ENCODE results near the gene SHISA2.

Gene SHISA2

DNA sequence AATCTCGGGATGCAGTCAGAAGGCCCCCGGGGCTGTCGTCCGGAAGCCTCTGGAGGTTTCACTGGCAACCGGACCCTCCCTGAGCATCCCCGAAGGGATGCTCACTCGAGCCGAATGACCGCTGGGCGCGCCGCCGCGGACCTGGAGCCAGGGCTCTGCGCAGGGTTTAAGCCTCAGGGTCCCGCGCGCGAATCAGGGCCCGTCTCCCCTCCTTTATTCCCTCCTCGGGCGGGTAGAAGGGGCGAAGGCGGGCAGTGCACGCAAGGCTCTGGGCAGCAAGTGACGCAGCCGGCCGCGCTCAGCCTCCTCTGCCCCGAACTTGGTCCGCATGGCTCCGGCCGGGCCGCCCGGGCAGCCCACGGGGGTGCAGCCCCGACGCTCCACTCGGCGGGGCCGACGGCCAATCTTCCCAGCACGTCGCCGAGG, 572 bp downstream of the SHISA2 start:
- H3K36me3 ChIP-seq = peaks cover 6% of the 10 kb centered on the region
- peak overlapping the region; percentile 73 for H3K4me3 ChIP-seq
- TF ChIP-seq Cebpa-rat (IDR thresholded peaks at IDR 0.05) = no peak
- peak overlapping the region; percentile 68 for H3K9ac ChIP-seq
- H3K27ac ChIP-seq = peak overlapping the region; percentile 33; the same call in 1 of the 2 replicates
- H3K9me3 ChIP-seq = peaks cover 24% of the 10 kb centered on the region
- H3K27me3 ChIP-seq = peaks cover 29% of the 10 kb centered on the region
- peaks cover 38% of the 10 kb centered on the region for H4K20me1 ChIP-seq
- peak overlapping the region; percentile 78 for H3K4me2 ChIP-seq
- peaks cover 41% of the 10 kb centered on the region for H3K4me1 ChIP-seq

DNA sequence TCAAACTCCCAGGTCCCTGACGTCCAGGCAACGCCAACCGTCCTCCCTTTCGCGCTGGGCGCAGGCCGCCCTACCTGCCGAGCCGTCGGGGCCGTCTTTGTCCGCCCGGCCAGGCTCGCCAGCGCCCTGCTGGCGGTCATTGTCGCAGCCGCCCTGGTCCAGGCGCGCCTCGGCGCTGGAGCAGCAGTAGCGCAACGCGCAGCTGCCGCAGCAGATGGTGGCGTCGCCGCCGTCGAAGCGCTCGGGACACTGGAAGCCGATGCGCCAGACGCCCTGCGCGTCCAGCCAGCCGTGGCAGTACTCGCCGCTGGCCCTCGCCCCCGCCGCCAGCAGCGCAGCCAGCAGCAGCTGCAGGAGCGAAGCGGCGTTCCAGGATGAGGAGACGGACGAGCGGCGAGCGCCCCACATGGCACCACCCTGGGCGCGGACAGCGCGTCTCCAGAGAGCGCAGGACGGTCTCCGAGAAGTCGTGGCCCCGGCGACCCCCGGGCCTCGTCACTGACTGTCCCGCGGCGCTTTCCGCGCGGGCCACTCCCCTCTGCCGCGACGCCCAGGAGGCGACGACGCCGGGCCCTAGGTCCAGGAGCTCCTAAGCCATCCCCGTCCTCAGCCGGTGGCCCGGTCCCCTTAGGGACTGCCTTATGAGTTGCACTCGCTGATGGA, 1.1 kb downstream of the SHISA2 start:
- Histone ChIP-seq H3K9me3 (peaks cover 24% of the 10 kb centered on the region), H3K9ac (peak overlapping the region; percentile 68), H3K4me3 (peak overlapping the region; percentile 73), H3K4me1 (peaks cover 41% of the 10 kb centered on the region), H3K36me3 (peaks cover 7% of the 10 kb centered on the region), H3K4me2 (peak overlapping the region; percentile 78), H4K20me1 (peaks cover 39% of the 10 kb centered on the region), H3K27ac (no peak overlapping the region), H3K27me3 (peaks cover 29% of the 10 kb centered on the region)
- no peak for TF ChIP-seq Cebpa-rat (IDR thresholded peaks at IDR 0.05)

DNA sequence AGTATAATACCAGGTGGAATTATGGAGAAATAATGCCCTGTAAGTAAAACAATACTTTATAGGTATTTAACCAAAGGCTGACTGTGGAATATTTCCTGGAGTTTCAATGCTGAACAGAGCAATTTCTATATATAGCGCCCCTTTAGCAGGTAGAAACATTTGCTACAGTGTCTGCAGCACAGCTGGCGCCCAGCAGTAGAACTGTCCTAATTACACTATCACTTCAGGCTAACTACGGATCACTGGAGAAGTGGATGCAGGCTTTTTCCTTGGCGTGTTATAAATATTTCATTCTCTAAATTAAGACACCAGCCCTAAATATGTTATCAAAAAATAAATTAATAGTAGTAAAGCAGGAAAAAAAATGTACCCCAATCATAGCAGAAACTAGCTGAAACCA, 3.1 kb downstream of the SHISA2 start:
- peaks cover 29% of the 10 kb centered on the region for H3K27me3 ChIP-seq
- peaks cover 7% of the 10 kb centered on the region for H3K36me3 ChIP-seq
- no peak overlapping the region for H3K9ac ChIP-seq
- H4K20me1 ChIP-seq = peaks cover 39% of the 10 kb centered on the region
- H3K4me2 ChIP-seq = peak overlapping the region; percentile 78
- TF ChIP-seq Cebpa-rat (IDR thresholded peaks at IDR 0.05) = no peak
- H3K4me3 ChIP-seq = peak overlapping the region; percentile 73; the same call in 1 of the 2 replicates
- no peak overlapping the region for H3K27ac ChIP-seq
- H3K4me1 ChIP-seq = peaks cover 41% of the 10 kb centered on the region
- peaks cover 24% of the 10 kb centered on the region for H3K9me3 ChIP-seq

DNA sequence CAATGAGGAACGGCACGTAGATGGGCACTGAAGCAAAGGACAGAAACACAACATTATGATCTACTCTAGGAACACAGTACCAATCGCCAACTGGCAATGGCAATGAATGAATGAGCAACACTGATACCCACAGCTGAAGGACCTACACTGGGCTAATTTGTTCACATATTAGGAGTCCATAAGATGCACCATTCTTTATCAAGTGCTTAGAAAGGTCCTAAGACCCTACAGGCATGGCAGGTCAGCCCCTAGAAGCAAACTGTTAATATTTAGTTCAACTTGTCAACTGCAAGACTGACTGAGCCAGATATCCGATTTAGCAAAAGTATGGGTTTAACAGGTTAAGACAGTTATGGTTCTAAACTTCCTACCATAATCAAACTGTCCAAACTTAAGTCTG, 4.8 kb downstream of the SHISA2 start:
- Histone ChIP-seq H4K20me1 (peaks cover 39% of the 10 kb centered on the region), H3K9ac (no peak overlapping the region), H3K9me3 (peaks cover 22% of the 10 kb centered on the region), H3K4me3 (no peak overlapping the region), H3K27ac (no peak overlapping the region), H3K4me2 (no peak overlapping the region), H3K4me1 (peaks cover 28% of the 10 kb centered on the region), H3K36me3 (peaks cover 7% of the 10 kb centered on the region), H3K27me3 (peaks cover 29% of the 10 kb centered on the region)
- TF ChIP-seq Cebpa-rat (IDR thresholded peaks at IDR 0.05) = no peak

DNA sequence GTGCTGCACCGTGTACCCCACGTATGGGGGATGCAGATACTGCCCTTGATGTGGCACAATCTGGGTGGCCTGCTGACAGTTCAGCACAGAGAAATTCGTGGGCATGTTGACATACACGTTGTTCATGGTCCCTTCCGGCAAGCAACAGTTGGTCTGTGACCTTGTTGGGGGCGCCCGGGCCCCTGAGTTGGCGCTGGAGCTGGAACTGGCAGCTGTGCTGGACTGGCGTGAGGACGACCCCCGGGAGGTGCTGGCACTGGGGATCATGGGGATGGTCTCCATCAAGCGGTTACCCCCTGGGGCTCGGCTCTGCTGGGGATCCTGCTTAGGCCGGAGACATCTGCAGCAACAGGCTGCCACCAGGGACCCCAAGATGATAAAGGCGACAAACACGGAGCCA, 5.2 kb downstream of the SHISA2 start:
- Histone ChIP-seq H3K4me3 (no peak overlapping the region), H3K4me2 (no peak overlapping the region), H3K27ac (no peak overlapping the region), H3K4me1 (peaks cover 27% of the 10 kb centered on the region), H3K9me3 (peaks cover 18% of the 10 kb centered on the region), H3K27me3 (peaks cover 29% of the 10 kb centered on the region), H3K9ac (no peak overlapping the region), H3K36me3 (peaks cover 7% of the 10 kb centered on the region), H4K20me1 (peaks cover 39% of the 10 kb centered on the region)
- no peak for TF ChIP-seq Cebpa-rat (IDR thresholded peaks at IDR 0.05)

DNA sequence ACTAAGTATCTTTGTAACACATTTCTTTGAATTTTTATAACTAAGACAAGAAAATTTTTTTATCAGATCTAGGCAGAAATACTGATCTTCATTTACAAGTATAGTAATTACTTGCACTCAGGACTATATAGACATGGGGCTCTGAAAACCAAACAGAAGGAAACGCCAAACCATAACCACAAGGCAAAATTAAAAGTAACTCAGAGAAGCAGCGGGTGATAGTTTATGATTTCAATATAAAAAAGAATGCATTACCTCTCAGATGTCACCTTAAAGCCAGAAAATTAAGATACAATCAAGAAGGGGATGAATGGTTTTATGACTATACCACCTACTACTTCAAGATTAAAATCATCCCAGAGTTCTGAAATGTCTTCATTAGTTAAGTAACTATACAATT, 6.7 kb downstream of the SHISA2 start:
- no peak for TF ChIP-seq Cebpa-rat (IDR thresholded peaks at IDR 0.05)
- H3K27me3 ChIP-seq = peaks cover 15% of the 10 kb centered on the region; the same call in 1 of the 2 replicates
- no peak overlapping the region for H3K4me3 ChIP-seq
- H3K4me2 ChIP-seq = no peak overlapping the region
- H3K9me3 ChIP-seq = peaks cover 3% of the 10 kb centered on the region
- peaks cover 18% of the 10 kb centered on the region for H3K4me1 ChIP-seq
- H4K20me1 ChIP-seq = peaks cover 26% of the 10 kb centered on the region
- H3K9ac ChIP-seq = no peak overlapping the region
- H3K27ac ChIP-seq = no peak overlapping the region
- H3K36me3 ChIP-seq = peaks cover 7% of the 10 kb centered on the region

DNA sequence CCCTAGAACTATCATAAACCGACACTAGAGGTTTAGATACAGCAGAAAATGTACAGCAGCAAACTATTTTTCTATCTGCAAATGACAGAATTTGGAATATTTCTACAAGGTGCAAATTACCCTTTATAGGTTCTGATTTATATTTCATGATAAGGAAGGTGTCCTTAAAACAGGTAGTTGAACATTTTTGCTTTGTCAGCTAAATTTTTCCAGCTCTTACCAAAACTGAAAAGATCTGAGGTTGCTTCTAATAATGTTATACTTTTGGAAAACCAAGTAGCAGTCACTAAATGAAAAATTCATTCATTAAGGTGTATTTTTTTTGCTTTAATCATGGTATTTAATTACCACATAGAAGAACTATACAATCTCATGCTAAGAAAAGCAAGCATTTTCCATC, 9.0 kb downstream of the SHISA2 start:
- Histone ChIP-seq H3K4me2 (no peak overlapping the region), H3K9ac (no peak overlapping the region), H3K36me3 (peaks cover 7% of the 10 kb centered on the region), H4K20me1 (peaks cover 7% of the 10 kb centered on the region; the same call in 1 of the 2 replicates), H3K27ac (no peak overlapping the region), H3K4me3 (no peak overlapping the region), H3K4me1 (peaks cover 3% of the 10 kb centered on the region; the same call in 1 of the 2 replicates), H3K9me3 (no peaks in the 10 kb centered on the region), H3K27me3 (no peaks in the 10 kb centered on the region)
- no peak for TF ChIP-seq Cebpa-rat (IDR thresholded peaks at IDR 0.05)

DNA sequence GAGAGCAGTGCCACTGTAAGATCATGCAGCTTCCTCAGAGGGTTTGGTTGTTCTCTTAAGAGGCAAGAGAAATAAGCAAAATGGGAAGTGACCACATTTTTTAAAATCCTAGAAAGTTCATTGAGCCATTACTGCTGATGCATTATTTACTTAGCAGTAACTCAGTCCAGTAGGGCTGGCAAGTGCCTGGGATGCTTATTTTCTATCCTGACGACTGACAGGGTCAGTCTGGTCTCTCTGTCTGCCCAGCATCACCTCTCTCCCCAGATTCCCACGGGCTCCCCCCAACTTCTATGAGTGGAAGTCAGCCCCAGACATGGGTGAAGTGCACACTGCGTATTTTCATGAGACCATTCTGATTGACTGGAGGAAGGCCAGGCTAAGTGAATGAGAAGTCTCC, 10.4 kb downstream of the SHISA2 start:
- Histone ChIP-seq H3K4me3 (no peak overlapping the region), H3K36me3 (peaks cover 3% of the 10 kb centered on the region), H3K4me2 (no peak overlapping the region), H3K27me3 (no peaks in the 10 kb centered on the region), H4K20me1 (peaks cover 2% of the 10 kb centered on the region; the same call in 1 of the 2 replicates), H3K4me1 (no peaks in the 10 kb centered on the region), H3K27ac (no peak overlapping the region), H3K9ac (no peak overlapping the region), H3K9me3 (no peaks in the 10 kb centered on the region)
- no peak for TF ChIP-seq Cebpa-rat (IDR thresholded peaks at IDR 0.05)

DNA sequence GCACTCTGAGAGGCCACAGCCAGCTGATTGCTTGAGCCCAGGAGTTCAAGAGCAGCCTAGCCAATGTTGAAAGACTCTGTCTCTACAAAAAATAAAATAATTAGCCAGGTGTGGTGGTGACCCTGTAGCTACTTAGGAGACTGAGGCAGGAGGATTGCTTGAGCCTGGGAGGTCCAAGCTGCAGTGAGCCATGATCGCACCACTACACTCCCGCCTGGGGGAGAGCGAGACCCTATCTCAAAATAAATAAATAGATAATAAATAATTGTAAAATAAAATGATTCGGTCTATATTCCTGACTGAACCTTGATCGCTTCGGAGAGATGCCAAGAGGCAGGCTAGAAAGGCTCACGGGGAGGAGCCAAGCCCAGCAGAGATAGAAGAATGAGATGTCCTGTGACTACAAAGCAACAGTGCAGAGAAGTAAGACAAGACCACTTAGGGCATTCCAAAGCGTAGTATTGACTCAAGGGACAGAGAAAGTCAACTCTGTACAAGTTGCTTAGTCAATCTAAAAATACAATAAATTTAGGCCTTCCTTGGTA, 12.8 kb downstream of the SHISA2 start:
- no peaks in the 10 kb centered on the region for H3K4me1 ChIP-seq
- no peak overlapping the region for H3K4me2 ChIP-seq
- no peak overlapping the region for H3K27ac ChIP-seq
- no peaks in the 10 kb centered on the region for H4K20me1 ChIP-seq
- no peaks in the 10 kb centered on the region for H3K9me3 ChIP-seq
- no peak for TF ChIP-seq Cebpa-rat (IDR thresholded peaks at IDR 0.05)
- no peaks in the 10 kb centered on the region for H3K36me3 ChIP-seq
- H3K27me3 ChIP-seq = no peaks in the 10 kb centered on the region
- no peak overlapping the region for H3K9ac ChIP-seq
- no peak overlapping the region for H3K4me3 ChIP-seq

DNA sequence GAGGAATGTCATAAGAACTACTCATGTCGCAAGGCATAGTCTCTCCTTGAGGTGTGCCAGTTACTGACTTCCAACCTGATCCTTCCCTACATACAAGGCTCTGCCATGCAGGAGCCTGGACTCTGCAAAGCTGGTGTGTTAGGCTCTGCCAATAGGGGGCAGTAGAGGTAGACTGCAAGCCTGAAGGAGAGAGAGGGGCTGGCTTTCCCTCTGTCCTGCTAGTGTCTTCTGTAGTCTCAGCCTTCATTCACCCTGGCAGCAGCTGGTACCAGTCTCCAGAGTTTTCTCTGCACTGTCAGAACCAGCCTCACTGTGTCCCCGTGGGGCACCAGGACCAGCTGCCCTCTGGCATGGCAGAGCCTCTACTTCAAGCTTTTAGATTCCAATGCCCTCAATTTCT, 14.5 kb downstream of the SHISA2 start:
- no peak overlapping the region for H3K4me2 ChIP-seq
- no peaks in the 10 kb centered on the region for H3K4me1 ChIP-seq
- no peak overlapping the region for H3K4me3 ChIP-seq
- peaks cover under 1% of the 10 kb centered on the region; the same call in 1 of the 2 replicates for H3K9me3 ChIP-seq
- H3K36me3 ChIP-seq = no peaks in the 10 kb centered on the region
- no peak overlapping the region for H3K27ac ChIP-seq
- H3K27me3 ChIP-seq = no peaks in the 10 kb centered on the region
- H4K20me1 ChIP-seq = no peaks in the 10 kb centered on the region
- no peak for TF ChIP-seq Cebpa-rat (IDR thresholded peaks at IDR 0.05)
- H3K9ac ChIP-seq = no peak overlapping the region
